Mucosa of stomach (tissue), 1 donor: ENCODE results near the gene FOXJ3.

Source experiments
- H3K27me3 ChIP-seq: one replicate; pipeline ENCODE4 v1.7.0; 2013; ENCODE audit warnings: mild to moderate bottlenecking, low read length; ENCODE audit not compliant: control insufficient read depth, insufficient read depth
- H3K36me3 ChIP-seq: one replicate; pipeline ENCODE4 v1.7.0; 2013; ENCODE audit warnings: low read length; ENCODE audit not compliant: control insufficient read depth, insufficient read depth
- H3K4me1 ChIP-seq: one replicate; pipeline ENCODE4 v1.7.0; 2013; ENCODE audit warnings: mild to moderate bottlenecking, low read length; ENCODE audit not compliant: control insufficient read depth, insufficient read depth
- H3K4me3 ChIP-seq: one replicate; pipeline ENCODE4 v1.7.0; 2013; ENCODE audit warnings: low read length
- H3K9ac ChIP-seq: one replicate; pipeline ENCODE4 v1.7.0; 2013; ENCODE audit warnings: mild to moderate bottlenecking, low read length, moderate library complexity
- H3K9me3 ChIP-seq: one replicate; pipeline ENCODE4 v1.7.0; 2013; ENCODE audit warnings: mild to moderate bottlenecking, low read length, moderate library complexity; ENCODE audit not compliant: control insufficient read depth
- donor health status: Pancreatic carcinoma.

FOXJ3 gene

GRCh38 chr1:42164551-42165420, 170.2 kb downstream of the FOXJ3 start, which contains the start of gene GUCA2A:
TSS of gene GUCA2A (minus strand) at chr1:42164745. CDS start at chr1:42164712, 33 bp downstream.
- peak within 1 kb of the TSS; percentile 14 for H3K9ac ChIP-seq
- no peaks in the 10 kb centered on the region for H3K27me3 ChIP-seq
- H3K4me1 ChIP-seq, result peaks cover 28% of the 10 kb centered on the region
- H3K9me3 ChIP-seq, result no peaks in the 10 kb centered on the region
- no peak within 1 kb of the TSS for H3K4me3 ChIP-seq
- no peaks in the 10 kb centered on the region for H3K36me3 ChIP-seq

- Histone ChIP-seq H3K27me3 (no peaks in the 10 kb centered on the region), H3K4me3 (no peak overlapping the region), H3K4me1 (peaks cover 23% of the 10 kb centered on the region), H3K9me3 (no peaks in the 10 kb centered on the region), H3K36me3 (no peaks in the 10 kb centered on the region), H3K9ac (peak overlapping the region; percentile 2)
Measured at GRCh38 chr1:42163536-42164503, 171.2 kb downstream of the FOXJ3 start.

GRCh38 chr1:42163114-42163513, 171.9 kb downstream of the FOXJ3 start:
- Histone ChIP-seq H3K9ac (no peak overlapping the region), H3K9me3 (no peaks in the 10 kb centered on the region), H3K4me3 (no peak overlapping the region), H3K4me1 (peaks cover 23% of the 10 kb centered on the region), H3K27me3 (no peaks in the 10 kb centered on the region), H3K36me3 (no peaks in the 10 kb centered on the region)

GRCh38 chr1:42162181-42162580, 172.9 kb downstream of the FOXJ3 start:
- no peak overlapping the region for H3K4me3 ChIP-seq
- H3K9me3 ChIP-seq, result no peaks in the 10 kb centered on the region
- no peaks in the 10 kb centered on the region for H3K27me3 ChIP-seq

GRCh38 chr1:42158189-42158588, 176.8 kb downstream of the FOXJ3 start:
- no peaks in the 10 kb centered on the region for H3K36me3 ChIP-seq
- H3K9ac ChIP-seq, result no peak overlapping the region
- no peak overlapping the region for H3K4me3 ChIP-seq
- no peaks in the 10 kb centered on the region for H3K9me3 ChIP-seq
- peaks cover 20% of the 10 kb centered on the region for H3K4me1 ChIP-seq
- no peaks in the 10 kb centered on the region for H3K27me3 ChIP-seq

More at GRCh38 chr1:42162181-42162580, 172.9 kb downstream of the FOXJ3 start:
- Histone ChIP-seq H3K9ac (no peak overlapping the region), H3K36me3 (no peaks in the 10 kb centered on the region), H3K4me1 (peaks cover 23% of the 10 kb centered on the region)

- Histone ChIP-seq H3K9ac (no peak overlapping the region), H3K9me3 (no peaks in the 10 kb centered on the region), H3K4me3 (no peak overlapping the region), H3K36me3 (no peaks in the 10 kb centered on the region), H3K4me1 (peaks cover 25% of the 10 kb centered on the region), H3K27me3 (no peaks in the 10 kb centered on the region)
Measured at GRCh38 chr1:42157667-42158066, 177.4 kb downstream of the FOXJ3 start.

GRCh38 chr1:42155362-42155761, 179.7 kb downstream of the FOXJ3 start:
- Histone ChIP-seq H3K9me3 (no peaks in the 10 kb centered on the region), H3K9ac (no peak overlapping the region), H3K4me3 (no peak overlapping the region), H3K4me1 (peaks cover 38% of the 10 kb centered on the region), H3K36me3 (no peaks in the 10 kb centered on the region), H3K27me3 (no peaks in the 10 kb centered on the region)

DNA sequence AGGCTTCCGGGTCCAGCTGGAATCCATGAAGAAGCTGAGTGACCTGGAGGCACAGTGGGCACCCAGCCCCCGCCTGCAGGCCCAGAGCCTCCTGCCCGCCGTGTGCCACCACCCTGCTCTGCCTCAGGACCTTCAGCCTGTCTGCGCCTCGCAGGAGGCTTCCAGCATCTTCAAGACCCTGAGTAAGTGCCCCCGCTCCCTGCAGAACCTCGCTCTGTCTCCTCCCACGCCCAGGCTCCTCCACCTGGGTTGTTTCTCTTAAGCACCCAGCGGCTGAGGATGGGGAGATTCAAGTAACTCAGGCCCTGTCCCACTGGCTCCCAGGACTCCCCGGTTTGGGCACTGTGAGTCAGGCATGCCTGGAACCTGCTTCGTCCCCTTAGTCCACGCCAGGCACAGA, 180.3 kb downstream of the FOXJ3 start:
- Histone ChIP-seq H3K36me3 (no peaks in the 10 kb centered on the region), H3K4me3 (no peak overlapping the region), H3K9me3 (no peaks in the 10 kb centered on the region), H3K4me1 (peaks cover 38% of the 10 kb centered on the region), H3K27me3 (no peaks in the 10 kb centered on the region), H3K9ac (no peak overlapping the region)

DNA sequence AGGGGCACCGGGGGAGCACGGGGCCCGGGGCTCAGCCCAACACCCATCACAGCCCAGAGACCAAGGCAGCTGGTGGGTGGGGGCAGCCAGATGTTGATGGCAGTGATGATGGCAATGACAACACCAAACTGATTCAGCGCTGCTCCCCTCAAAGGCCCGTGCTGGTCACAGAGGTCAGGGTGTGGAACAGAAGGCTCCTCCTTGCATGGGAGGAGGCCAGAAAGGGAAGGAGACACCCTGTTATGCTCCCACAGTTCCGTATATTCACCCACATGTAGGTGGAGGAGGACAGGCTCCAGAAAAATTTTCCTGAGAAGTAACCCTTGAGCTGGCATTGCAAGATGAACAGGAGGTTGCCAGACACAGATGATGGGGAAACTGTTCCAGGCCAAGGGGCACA, 181.4 kb downstream of the FOXJ3 start:
- Histone ChIP-seq H3K4me3 (no peak overlapping the region), H3K9ac (no peak overlapping the region), H3K27me3 (no peaks in the 10 kb centered on the region), H3K4me1 (peaks cover 38% of the 10 kb centered on the region), H3K9me3 (no peaks in the 10 kb centered on the region), H3K36me3 (no peaks in the 10 kb centered on the region)

DNA sequence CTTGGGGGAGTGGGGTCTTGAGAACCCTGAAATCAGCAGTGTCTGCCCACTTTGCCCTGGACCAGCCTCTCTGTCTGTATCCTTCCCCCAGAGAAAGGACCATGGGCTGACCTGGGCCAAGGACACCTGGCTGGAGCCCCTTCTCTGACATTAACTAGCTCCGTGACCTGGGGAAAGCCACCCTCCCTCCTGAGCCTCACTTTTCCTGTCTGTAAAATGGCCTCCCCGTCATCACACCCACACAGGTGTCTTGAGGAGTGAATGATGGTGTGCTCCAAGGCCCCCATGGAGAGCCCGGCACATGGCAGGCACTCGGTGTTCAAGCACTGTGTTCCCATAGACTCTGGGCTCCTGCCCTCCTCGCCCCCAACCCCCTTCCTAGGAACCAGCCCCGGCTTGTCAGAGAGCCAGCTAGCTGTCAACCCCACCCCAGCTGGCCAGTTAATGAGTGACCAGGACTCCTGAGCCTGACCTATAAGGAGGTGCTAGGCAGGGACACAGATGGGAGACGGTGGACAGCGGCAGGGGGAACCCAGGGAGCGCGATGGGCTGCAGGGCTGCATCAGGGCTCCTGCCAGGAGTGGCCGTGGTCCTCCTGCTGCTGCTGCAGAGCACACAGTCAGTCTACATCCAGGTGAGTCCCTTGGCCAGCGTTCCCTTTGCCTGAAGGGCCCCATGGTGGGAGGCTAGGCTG, 182.0 kb downstream of the FOXJ3 start, which contains the start of gene GUCA2B:
GUCA2B (plus strand) TSS at position 504 of the 694 bp plus-strand sequence; CDS start at position 545, 41 bp downstream.
- no peaks in the 10 kb centered on the region for H3K36me3 ChIP-seq
- peaks cover 38% of the 10 kb centered on the region for H3K4me1 ChIP-seq
- H3K9me3 ChIP-seq, result no peaks in the 10 kb centered on the region
- H3K9ac ChIP-seq, result no peak within 1 kb of the TSS
- H3K27me3 ChIP-seq, result no peaks in the 10 kb centered on the region
- H3K4me3 ChIP-seq, result no peak within 1 kb of the TSS

- H3K9me3 ChIP-seq, result no peaks in the 10 kb centered on the region
- no peaks in the 10 kb centered on the region for H3K36me3 ChIP-seq
- no peaks in the 10 kb centered on the region for H3K27me3 ChIP-seq
- no peak overlapping the region for H3K9ac ChIP-seq
- peaks cover 43% of the 10 kb centered on the region for H3K4me1 ChIP-seq
- H3K4me3 ChIP-seq, result no peak overlapping the region
Measured at GRCh38 chr1:42152119-42152518, 182.9 kb downstream of the FOXJ3 start.
